HCEC 1CT (cell line): ENCODE data around the gene PPIP5K1.

Source experiments
- DNase-seq: peaks from one replicate; pipeline ENCODE4 v3.0.0-alpha.2; 2017

PPIP5K1 gene

GRCh38 chr15:43516801-43517353, 73.1 kb downstream of the PPIP5K1 start:
- DNase-seq = peak; percentile 57

DNA sequence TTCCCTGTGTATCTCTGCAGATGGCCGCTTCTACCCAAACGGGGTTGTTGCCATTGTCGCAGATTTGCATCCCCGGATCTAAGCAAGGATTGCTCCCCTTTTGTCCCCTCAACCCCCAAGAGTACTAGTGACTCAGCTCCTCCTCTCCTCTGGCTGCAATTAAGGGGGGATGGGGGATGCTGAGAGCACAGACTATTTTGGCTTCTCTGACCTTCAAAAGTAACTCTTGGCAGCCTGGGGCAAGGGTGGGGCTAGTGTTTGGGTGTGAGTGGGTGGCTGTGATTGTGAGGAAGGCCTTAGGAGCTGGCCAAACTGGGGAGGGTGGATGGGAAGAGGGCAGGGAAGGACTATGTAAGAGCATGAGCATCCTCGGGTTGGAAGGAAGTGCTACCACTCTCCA, 73.8 kb downstream of the PPIP5K1 start:
- peak; percentile 30 for DNase-seq

GRCh38 chr15:43515741-43516140, 74.3 kb downstream of the PPIP5K1 start:
- no peak for DNase-seq

DNA sequence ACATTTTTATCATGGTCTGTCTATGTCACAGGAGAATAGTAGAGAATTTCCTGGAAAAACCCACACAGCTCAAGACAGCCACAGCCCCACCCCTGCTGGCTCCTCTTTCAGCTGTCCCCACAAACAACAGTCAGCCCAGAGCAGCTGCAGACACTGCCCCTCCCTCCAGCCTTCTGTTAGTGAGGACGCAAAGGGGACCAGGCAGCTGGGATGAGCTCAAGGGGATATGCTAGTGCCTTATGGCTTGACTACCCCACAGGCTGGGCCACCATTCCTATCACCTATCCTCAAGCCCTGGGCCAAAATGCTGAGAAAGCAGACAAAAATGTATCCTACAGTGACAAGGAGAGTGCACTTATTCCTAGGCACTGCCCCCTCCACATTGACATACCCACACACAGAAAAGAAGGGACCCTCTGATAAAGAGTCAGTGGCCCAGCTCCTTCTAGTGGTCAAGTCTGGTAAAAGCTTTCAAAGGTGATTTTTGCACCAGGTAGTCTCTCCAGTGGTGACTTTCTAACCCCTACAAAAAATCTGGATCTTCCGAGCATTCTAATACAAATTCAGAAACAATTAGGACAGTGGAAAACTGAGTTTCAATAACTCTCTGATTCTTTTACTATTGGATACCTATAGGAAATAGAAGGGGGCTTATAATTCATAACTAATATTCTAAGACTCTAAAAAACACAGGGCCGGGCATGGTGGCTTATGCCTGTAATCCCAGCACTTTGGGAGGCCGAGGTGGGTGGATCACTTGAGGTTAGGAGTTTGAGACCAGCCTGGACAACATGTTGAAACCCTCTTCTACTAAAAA, 75.6 kb downstream of the PPIP5K1 start:
- no peak for DNase-seq

GRCh38 chr15:43513550-43513949, 76.5 kb downstream of the PPIP5K1 start:
- peak; percentile 57 for DNase-seq

DNA sequence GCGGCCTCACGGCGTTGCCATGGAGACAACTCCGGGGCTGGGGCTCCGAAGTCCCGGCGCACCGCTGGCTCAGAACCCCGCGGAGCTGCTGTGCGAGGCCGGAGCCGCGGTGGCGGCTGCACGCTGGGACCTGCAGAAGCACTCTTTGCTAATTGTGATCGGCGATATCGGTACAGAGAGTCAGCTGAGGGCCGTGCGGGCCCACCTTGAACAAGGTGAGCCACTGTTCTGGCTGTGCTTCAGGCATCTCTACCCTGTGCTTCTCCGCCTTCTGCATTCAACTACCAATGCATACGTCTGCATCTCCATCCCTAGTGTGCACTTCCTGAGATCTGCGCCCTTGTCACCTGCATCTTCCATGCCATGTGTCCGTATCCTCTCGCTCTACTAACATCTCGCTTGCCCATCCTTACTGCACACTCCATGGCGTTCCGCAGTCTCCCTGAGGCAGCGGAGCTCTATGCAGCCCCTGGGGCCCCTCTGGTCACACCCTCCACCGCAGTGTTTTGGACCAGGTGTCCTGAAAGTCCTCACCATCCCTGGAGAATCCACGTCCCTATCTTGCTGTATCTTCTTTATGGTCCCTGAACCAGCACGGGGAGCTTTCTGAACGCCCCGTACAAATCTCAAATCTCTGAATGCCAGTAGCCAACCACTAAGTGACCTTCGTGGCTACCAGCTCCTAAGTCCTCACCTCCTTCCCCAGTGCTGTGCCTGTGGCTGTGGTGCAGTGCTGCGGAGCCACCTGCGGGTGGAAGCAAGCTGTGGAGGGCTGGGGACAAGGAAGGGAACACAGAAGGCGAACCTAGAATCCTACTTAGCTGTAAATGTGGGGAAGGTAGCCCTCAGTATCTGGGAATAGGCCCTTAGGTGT, 78.8 kb downstream of the PPIP5K1 start:
- DNase-seq = no peak

- peak; percentile 99 for DNase-seq
These were observed 79.6 kb downstream of the PPIP5K1 start for GRCh38 chr15:43510200-43511011.

DNA sequence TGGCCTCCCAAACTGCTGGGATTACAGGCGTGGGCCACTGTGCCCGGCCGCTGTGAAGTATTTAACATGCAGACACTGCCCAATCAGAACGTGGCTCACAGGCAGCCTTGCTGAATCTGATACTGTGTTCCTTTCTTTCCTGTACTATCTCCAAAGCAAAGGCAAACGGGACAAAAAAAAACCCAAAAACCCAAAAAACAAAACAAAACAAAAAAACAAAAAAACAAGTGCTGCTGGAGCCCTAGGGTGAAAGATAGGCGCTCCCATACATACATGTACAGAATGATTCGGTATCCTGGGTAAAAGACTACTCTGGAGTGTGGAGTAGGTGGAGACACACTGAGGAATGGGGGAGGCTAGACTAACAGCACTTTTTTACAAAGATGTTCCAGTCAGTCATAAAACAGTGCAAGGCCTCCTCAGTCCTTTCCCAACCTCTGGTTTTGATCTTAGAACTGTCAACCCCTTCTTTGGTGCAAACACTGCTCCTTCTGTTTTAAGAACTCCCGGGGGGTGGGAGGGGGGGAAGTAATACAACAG, 80.3 kb downstream of the PPIP5K1 start:
- peak; percentile 45 for DNase-seq

GRCh38 chr15:43508991-43509659, 80.9 kb downstream of the PPIP5K1 start:
- peak; percentile 60 for DNase-seq

DNA sequence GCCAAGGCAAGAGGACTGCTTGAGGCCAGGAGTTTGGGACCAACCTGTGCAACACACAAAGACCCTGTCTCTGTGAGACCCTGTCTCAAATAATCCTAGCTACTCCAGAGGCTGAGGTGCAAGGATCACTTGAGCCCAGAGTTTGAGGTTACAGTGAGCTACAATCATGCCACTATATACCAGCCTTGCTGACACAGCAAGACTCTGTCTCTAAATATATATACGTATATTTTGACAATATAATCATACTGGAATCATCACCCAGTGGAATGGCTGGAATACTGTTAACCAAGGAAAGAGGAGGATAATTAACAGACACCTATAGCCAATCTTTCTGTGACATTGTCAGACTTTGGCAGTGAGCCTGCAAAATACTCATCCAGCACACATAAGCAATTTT, 81.6 kb downstream of the PPIP5K1 start:
- DNase-seq = no peak

DNA sequence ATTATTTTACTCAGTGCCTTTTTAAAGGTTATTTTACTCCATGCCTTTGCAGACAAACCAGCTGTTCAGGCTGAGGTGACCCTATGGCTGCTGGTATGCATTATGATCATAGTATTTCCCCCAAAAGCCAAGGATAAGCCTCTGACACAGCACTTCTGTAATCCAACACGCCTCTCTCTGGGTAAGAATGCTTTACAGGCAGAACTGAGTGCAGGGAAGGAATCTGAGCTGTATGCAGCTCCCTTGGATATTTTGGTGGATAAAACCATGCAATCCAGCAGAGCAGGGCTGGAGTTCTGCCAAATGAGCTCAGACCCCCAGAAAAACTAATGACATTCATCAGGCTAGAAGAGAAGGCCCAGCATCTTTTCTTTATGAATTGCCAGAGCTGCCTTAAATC, 84.3 kb downstream of the PPIP5K1 start:
- DNase-seq = peak; percentile 83

- DNase-seq = no peak
These were observed 90.4 kb downstream of the PPIP5K1 start for GRCh38 chr15:43499635-43500034.

DNA sequence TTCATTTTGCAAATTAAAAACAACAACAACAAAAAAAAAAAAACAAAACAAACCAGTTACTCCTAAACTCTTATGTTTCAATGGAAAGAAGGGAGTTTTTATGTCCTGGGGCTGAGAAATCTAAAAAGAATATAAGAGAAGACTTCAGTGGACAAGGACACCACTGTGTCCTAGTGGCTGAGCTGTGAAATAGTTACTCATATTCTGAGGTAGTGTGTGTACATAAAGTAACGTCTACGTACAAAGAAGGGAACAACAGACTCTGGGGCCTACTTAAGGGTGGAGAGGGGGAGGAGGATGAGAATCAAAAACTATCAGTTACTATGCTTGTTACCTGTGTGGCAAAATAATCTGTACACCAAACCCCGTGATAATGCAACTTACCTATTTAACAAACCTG, 91.0 kb downstream of the PPIP5K1 start:
- DNase-seq = no peak

- DNase-seq = no peak
These were observed 96.1 kb downstream of the PPIP5K1 start for GRCh38 chr15:43493703-43494472.

GRCh38 chr15:43492673-43493601, 97.1 kb downstream of the PPIP5K1 start, which contains the start of gene TP53BP1:
Gene TP53BP1 (minus strand): TSS chr15:43493156. CDS start chr15:43493043, 113 bp downstream.
- peak; percentile 93 for DNase-seq

GRCh38 chr15:43492266-43492665, 97.7 kb downstream of the PPIP5K1 start:
- DNase-seq = no peak

DNA sequence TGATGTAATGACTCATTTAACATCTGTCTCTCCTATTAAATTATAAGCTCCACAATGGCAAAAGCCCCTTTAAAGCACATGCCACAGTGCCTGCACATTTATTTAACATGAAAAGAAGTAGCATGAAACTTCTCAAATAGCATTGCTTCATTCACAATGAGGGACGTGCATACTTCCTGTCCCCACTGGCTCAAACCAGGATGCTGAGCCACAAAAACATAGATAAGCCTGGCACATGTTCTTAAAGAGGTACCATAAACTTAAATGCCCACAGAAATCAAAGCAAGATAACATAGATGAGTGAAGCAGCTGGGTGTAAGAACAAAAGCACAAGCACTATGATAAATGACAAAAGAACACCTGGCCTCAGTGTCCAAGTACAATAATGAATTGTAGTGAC, 100.8 kb downstream of the PPIP5K1 start:
- no peak for DNase-seq

DNA sequence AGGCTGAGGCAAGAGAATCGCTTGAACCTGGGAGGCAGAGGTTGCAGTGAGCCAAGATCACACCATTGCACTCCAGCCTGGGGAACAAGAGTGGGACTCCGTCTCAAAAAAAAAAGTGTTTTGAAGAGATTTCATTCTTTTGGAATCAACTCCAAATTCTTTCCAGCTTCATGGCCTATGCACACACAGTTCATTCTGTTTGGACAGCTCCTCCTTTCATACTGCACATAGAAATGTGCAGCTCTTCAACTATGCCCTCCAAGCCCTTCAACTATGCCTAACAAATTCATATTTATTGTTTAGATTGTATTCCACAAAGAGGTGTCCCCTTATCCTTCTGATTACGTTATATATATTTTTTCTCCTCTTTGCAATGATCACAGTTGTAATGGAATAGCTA, 101.2 kb downstream of the PPIP5K1 start:
- no peak for DNase-seq

DNA sequence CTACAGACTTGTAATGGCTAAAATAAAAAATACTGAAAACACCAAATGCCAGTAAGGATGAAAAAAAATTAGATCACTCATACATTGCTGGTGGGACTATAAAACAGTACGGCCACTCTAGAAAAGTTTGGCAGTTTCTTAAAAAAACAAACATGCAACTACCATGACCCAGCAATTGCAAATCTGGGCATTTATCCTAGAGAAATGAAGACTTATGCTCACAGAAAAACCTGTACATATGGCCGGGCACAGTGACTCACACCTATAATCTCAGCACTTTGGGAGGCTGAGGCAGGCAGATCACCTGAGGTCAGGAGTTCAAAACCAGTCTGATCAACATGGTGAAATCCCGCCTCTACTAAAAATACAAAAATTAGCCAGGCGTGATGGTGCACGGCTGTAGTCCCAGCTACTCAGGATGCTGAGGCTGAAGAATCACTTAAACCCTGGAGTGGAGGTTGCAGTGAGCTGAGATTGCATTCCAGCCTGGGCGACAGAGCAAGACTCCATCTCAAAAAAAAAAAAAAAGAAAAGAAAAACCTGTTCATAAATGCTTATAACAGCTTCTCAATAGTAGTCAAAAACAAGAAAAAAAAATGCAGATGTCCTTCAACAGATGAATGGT, 102.6 kb downstream of the PPIP5K1 start:
- DNase-seq = no peak
